K562 (cell line): Measurements from ENCODE around the gene WWOX. TPM values are rescaled to one million over a fixed set of nuclear protein-coding genes. Genes with fewer than 3 reads are reported as not detected.

Experiments
- DLX4 ChIP-seq: fragments of 250-450 bp; sonication (Bioruptor Pico); IDR thresholded peaks from 2 replicates; pipeline ENCODE4 v1.6.1; 2021; ENCODE audit warnings: mild to moderate bottlenecking
- GMEB1 ChIP-seq: fragments of 250-450 bp; sonication (Bioruptor Pico); IDR thresholded peaks from 2 replicates; pipeline ENCODE4 v1.4.0; 2020; ENCODE audit warnings: mild to moderate bottlenecking
- MEIS2 ChIP-seq: fragments of 450-650 bp; IDR thresholded peaks from 2 replicates; pipeline ENCODE4 v1.6.1; 2014; ENCODE audit warnings: mild to moderate bottlenecking; ENCODE audit not compliant: partially characterized antibody
- POLR2A ChIP-seq: fragments of 450-650 bp; conservative IDR thresholded peaks from 2 replicates; pipeline ENCODE4 v1.6.1; 2016
- RBM22 ChIP-seq: fragments of 200-400 bp; formaldehyde crosslinking; IDR thresholded peaks from 2 replicates; pipeline ENCODE4 v1.6.1; 2018; ENCODE audit warnings: low read length, low read depth; ENCODE audit not compliant: poor library complexity, severe bottlenecking
- RFX1 ChIP-seq: fragments of 450-650 bp; IDR thresholded peaks from 2 replicates; pipeline ENCODE4 v1.6.1; 2016; ENCODE audit warnings: mild to moderate bottlenecking, moderate library complexity
- SREBF2 ChIP-seq: sonication (generic); formaldehyde crosslinking; IDR thresholded peaks from 2 replicates; pipeline ENCODE4 v1.4.0; 2020; ENCODE audit warnings: mild to moderate bottlenecking, missing genetic modification reagents
- ZNF232 ChIP-seq: sonication (generic); formaldehyde crosslinking; IDR thresholded peaks from 2 replicates; pipeline ENCODE4 v1.8.0; 2022; ENCODE audit warnings: mild to moderate bottlenecking, missing genetic modification reagents
- ZNF778 ChIP-seq: fragments of 450-650 bp; formaldehyde crosslinking; IDR thresholded peaks from 2 replicates; pipeline ENCODE4 v1.4.0; 2020; ENCODE audit warnings: mild to moderate bottlenecking, moderate library complexity
- polyA plus RNA-seq, 8 experiments: library from polyadenylated mRNA; depleted of rRNA in 4 of 8; stranded (reverse) in 5 of 8; unstranded in 3 of 8; fragments of >200 nt; fragmentation: Nextera tagmentation in 2 of 8; fragmentation: Illumina TruSeq in 1 of 8; extraction: Ambion mirVana in 2 of 8; extraction: Trizol in 1 of 8; gene quantifications; 2 replicates each; pipeline versions ENCODE4 v1.2.1 to v1.2.3, GENCODE V29; 2011 to 2014; ENCODE audit warnings: inconsistent platforms in 1 of 8, missing spikeins in 1 of 8
- total RNA-seq, 7 experiments: library from RNA; depleted of rRNA in 6 of 7; stranded (reverse); fragments of >200 nt in 6 of 7; fragmentation: Illumina TruSeq in 2 of 7; extraction: Trizol in 2 of 7; gene quantifications; 2 replicates each; pipeline versions ENCODE4 v1.2.1 to v1.2.3, GENCODE V29; 2011 to 2021; ENCODE audit warnings: low replicate concordance in 1 of 7
- TF ChIP-seq, protein P1 (sequence below): sonication (generic); formaldehyde crosslinking; IDR thresholded peaks from 2 replicates; pipeline ENCODE4 v1.8.0; 2022; ENCODE audit warnings: mild to moderate bottlenecking, low read depth, missing genetic modification reagents
- TF ChIP-seq, protein P2 (sequence below): fragments of 450-650 bp; formaldehyde crosslinking; IDR thresholded peaks from 2 replicates; pipeline ENCODE4 v1.4.0; 2020; ENCODE audit warnings: mild to moderate bottlenecking, mixed read lengths

WWOX gene
- total and polyA plus RNA-seq, 9 of the 15 experiments (the other 6 are each of a cell fraction or from before 2014, with no cell fraction given) = 1.6 to 22.7 (median 8.1) TPM

- no peak for TF ChIP-seq ZNF778 (CRISPR knock-in tag)
- no peak for TF ChIP-seq DLX4
- no peak for TF ChIP-seq RBM22
- no peak for TF ChIP-seq MEIS2
- TF ChIP-seq ZNF232 = no peak
- TF ChIP-seq SREBF2 (CRISPR knock-in tag) = no peak
- no peak for TF ChIP-seq POLR2A
- TF ChIP-seq, protein P1, sequence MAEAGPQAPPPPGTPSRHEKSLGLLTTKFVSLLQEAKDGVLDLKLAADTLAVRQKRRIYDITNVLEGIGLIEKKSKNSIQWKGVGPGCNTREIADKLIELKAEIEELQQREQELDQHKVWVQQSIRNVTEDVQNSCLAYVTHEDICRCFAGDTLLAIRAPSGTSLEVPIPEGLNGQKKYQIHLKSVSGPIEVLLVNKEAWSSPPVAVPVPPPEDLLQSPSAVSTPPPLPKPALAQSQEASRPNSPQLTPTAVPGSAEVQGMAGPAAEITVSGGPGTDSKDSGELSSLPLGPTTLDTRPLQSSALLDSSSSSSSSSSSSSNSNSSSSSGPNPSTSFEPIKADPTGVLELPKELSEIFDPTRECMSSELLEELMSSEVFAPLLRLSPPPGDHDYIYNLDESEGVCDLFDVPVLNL = no peak
- TF ChIP-seq RFX1 = no peak
- TF ChIP-seq, protein P2, sequence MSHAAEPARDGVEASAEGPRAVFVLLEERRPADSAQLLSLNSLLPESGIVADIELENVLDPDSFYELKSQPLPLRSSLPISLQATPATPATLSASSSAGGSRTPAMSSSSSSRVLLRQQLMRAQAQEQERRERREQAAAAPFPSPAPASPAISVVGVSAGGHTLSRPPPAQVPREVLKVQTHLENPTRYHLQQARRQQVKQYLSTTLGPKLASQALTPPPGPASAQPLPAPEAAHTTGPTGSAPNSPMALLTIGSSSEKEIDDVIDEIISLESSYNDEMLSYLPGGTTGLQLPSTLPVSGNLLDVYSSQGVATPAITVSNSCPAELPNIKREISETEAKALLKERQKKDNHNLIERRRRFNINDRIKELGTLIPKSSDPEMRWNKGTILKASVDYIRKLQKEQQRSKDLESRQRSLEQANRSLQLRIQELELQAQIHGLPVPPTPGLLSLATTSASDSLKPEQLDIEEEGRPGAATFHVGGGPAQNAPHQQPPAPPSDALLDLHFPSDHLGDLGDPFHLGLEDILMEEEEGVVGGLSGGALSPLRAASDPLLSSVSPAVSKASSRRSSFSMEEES (CRISPR knock-in tag) = no peak
- no peak for TF ChIP-seq GMEB1
Measured at GRCh38 chr16:79155904-79156303, 1056.5 kb downstream of the WWOX start (continued).
